Astrocyte of the cerebellum (primary cell): ENCODE data around the gene PPP2R3C.

ENCODE experiments used
- DNase-seq: peaks from one replicate; pipeline ENCODE4 v3.0.0-alpha.2; 2011; ENCODE audit warnings: low read depth
- H3K4me3 ChIP-seq: 2 replicates; pipeline ENCODE4 v1.5.1; 2011; ENCODE audit warnings: mild to moderate bottlenecking, low read depth, low read length, moderate library complexity
- in situ Hi-C: cut with HindIII; loops from 2 replicates; pipeline ENCODE4 v1.10.0; 2017; ENCODE audit warnings: low sequenced_read_pairs
- TF ChIP-seq, protein P1 (sequence below): IDR thresholded peaks from 2 replicates; pipeline ENCODE4 v1.5.1; 2012; ENCODE audit warnings: low read length, low read depth, moderate library complexity, mild to moderate bottlenecking; ENCODE audit errors: missing control alignments

PPP2R3C gene

DNA sequence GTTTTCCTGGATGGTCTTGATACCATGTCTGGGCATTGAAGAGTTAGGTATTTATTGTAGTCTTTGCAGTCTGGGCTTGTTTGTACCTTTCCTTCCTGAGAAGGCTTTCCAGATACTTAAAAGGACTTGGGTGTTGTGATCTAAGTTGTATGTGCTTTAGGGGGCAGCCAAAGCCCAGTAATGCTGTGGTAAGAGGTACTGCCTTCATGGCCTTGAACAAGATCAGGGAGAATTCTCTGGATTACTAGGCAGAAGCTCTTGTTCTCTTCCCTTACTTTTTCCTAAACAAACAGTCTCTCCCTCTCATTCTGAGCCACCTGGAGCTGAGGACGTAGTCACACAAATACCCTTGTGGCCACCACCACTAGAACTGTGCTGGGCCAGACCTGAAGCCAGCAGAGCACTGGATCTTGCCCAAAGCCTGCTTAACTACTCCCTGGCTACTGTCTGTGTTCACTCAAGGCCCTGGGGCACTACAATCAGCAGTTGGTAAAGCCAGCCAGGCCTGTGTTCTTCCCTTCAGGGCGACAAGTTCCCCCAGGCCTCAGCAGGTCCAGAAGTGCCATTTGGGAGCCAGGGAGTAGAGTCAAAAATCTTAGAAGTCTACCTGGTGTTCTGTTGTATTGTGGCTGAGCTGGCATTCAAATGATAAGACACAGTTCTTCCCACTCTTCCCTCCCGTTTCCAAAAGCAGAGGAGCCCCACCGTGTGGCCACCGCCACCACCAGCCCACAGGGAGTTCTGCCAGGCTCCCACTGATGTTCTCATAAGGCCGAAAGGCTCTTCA is 11.9 kb upstream of the PPP2R3C start:
- no peak for DNase-seq
- in situ Hi-C loops: no loop called here
- TF ChIP-seq, protein P1, sequence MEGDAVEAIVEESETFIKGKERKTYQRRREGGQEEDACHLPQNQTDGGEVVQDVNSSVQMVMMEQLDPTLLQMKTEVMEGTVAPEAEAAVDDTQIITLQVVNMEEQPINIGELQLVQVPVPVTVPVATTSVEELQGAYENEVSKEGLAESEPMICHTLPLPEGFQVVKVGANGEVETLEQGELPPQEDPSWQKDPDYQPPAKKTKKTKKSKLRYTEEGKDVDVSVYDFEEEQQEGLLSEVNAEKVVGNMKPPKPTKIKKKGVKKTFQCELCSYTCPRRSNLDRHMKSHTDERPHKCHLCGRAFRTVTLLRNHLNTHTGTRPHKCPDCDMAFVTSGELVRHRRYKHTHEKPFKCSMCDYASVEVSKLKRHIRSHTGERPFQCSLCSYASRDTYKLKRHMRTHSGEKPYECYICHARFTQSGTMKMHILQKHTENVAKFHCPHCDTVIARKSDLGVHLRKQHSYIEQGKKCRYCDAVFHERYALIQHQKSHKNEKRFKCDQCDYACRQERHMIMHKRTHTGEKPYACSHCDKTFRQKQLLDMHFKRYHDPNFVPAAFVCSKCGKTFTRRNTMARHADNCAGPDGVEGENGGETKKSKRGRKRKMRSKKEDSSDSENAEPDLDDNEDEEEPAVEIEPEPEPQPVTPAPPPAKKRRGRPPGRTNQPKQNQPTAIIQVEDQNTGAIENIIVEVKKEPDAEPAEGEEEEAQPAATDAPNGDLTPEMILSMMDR: no peak
- no peak overlapping the region for H3K4me3 ChIP-seq

- H3K4me3 ChIP-seq: no peak overlapping the region
- in situ Hi-C loops: no loop called here
- DNase-seq: no peak
- TF ChIP-seq, protein P1: no peak
Measured at GRCh38 chr14:35124127-35124526, 2.3 kb upstream of the PPP2R3C start.

DNA sequence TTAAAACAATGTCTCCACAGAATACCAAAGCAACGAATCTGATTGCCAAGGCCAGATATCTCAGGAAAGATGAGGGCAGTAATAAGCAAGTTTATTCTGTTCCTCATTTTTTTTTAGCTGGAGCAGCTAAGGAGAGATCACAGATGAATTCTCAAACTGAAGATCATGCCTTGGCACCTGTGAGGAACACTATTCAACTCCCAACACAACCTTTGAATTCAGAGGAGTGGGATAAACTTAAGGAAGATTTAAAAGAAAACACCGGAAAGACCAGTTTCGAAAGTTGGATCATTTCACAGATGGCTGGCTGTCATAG is 1.6 kb upstream of the PPP2R3C start:
- TF ChIP-seq, protein P1: no peak
- in situ Hi-C loops: no loop called here
- H3K4me3 ChIP-seq: peak overlapping the region; percentile 82
- DNase-seq: no peak

GRCh38 chr14:35122696-35123387 is 1.1 kb upstream of the PPP2R3C start:
- DNase-seq: peak; percentile 19
- TF ChIP-seq, protein P1: no peak
- peak overlapping the region; percentile 82 for H3K4me3 ChIP-seq
- in situ Hi-C loops: no loop called here

- peak overlapping the region; percentile 82 for H3K4me3 ChIP-seq
- TF ChIP-seq, protein P1: no peak
- in situ Hi-C loops: no loop called here
- DNase-seq: no peak
Measured at GRCh38 chr14:35121026-35121886, 534 bp downstream of the PPP2R3C start.

- TF ChIP-seq, protein P1: no peak
- H3K4me3 ChIP-seq: no peak overlapping the region
- no peak for DNase-seq
- in situ Hi-C loops: no loop called here
Measured at GRCh38 chr14:35117112-35117511, 4.7 kb downstream of the PPP2R3C start.
